Mammary epithelial cell (primary cell): ENCODE data around the gene KRTAP5-10.
"Not testable (repeated sequence)": the region's sequence is repeated elsewhere in the genome, so short reads cannot be mapped to it uniquely, and the experiment has no call there.

Source experiments
- CTCF ChIP-seq, 2 donors: IDR thresholded peaks in 1 of 2; conservative IDR thresholded peaks in 1 of 2; 2 replicates each; pipeline ENCODE4 v1.5.1; 2011 to 2012; ENCODE audit warnings: inconsistent platforms in 2 of 2, low read length in 2 of 2, mild to moderate bottlenecking in 2 of 2, control low read depth in 1 of 2, low read depth in 1 of 2; ENCODE audit not compliant: insufficient read depth in 1 of 2; ENCODE audit errors: extremely low read depth in 1 of 2
- EZH2 ChIP-seq: IDR thresholded peaks from 2 replicates; pipeline ENCODE4 v1.6.1; 2012; ENCODE audit warnings: low read length, inconsistent platforms, borderline replicate concordance

- not testable (repeated sequence) for TF ChIP-seq EZH2; CTCF (conservative IDR thresholded peaks at IDR 0.05 in 1 of 2, IDR thresholded peaks at IDR 0.05 in 1 of 2; ENCODE audit: extremely low read depth in 1 of 2, insufficient read depth in 1 of 2, low read depth in 1 of 2, low read length in 2 of 2)
Measured at GRCh38 chr11:71540521-71541304, 24.6 kb upstream of the KRTAP5-10 start.
